HL-60/S4 treated with phorbol 12-myristate 13-acetate at 8.2 ng/mL for 4 days and 3 days (cell line): ENCODE measurements around the gene CFHR2.

Source experiments
- in situ Hi-C: fragments of 300-500 bp; cut with MboI; formaldehyde crosslinking; loops from 2 replicates; pipeline ENCODE4 v1.15.0; 2022; ENCODE audit warnings: low sequenced_read_pairs

Gene CFHR2

DNA sequence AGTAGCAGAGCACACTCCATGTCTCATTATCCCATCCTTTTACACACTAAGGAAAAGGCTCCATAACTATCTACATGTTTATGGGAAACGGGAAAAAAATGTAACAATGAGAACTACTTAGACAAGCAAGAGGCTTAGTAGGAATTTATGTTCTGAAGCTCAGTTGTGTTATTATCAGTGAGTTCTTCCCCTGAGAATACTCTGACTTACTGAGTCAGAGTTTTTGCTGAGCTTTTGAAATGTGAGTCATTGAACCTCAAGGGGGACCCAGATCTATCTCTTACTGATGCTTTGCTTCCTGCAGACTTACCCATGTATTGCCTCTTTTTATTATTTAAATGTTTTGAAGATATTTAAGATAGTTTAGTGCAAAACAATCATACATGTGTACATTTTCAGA lies 53.9 kb downstream of the CFHR2 start:
- in situ Hi-C loops = no loop called here

DNA sequence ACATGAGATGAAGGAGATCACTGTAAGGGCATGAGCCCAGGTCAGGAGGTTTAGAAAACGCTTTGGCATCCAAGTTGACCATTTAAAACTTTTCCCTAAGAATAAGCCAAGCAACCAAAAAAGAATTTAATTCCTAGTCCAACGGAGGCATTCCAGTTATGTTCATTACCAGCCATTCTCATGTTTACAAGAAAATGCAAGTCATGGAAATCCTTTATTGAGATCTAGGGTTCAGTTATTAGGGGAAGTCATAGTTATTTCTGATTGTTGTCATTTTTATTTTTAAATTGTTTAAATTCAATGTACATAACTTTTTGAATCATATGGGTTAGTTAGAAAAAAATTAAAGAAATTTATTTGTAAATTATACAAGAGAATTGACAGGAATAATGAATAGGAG lies 58.3 kb downstream of the CFHR2 start:
- in situ Hi-C loops = no loop called here

- in situ Hi-C loops = no loop called here
These were observed 59.6 kb downstream of the CFHR2 start for GRCh38 chr1:197003132-197003531.

GRCh38 chr1:197008861-197009260 lies 65.3 kb downstream of the CFHR2 start:
- in situ Hi-C loops = no loop called here
